Sigmoid colon (tissue), 4 donors: ENCODE data around the gene NRG3.

Experiments
- CTCF ChIP-seq, 4 experiments: fragments of 450-650 bp in 3 of 4; fragments of 200-600 bp in 1 of 4; IDR thresholded peaks; one replicate each; pipeline ENCODE4 v1.5.1; 2016 to 2019; ENCODE audit warnings: antibody characterized with exemption in 4 of 4, mild to moderate bottlenecking in 3 of 4, moderate library complexity in 2 of 4
- POLR2A ChIP-seq, 2 donors: fragments of 450-650 bp; IDR thresholded peaks; one replicate each; pipeline ENCODE4 v1.6.1; 2016; ENCODE audit warnings: antibody characterized with exemption in 2 of 2, mild to moderate bottlenecking in 2 of 2, moderate library complexity in 2 of 2
- POLR2AphosphoS5 ChIP-seq, 4 donors: sonication (generic); formaldehyde crosslinking; IDR thresholded peaks; one replicate each; pipeline ENCODE4 v1.6.1; 2017; ENCODE audit warnings: antibody characterized with exemption in 4 of 4

- no peak for TF ChIP-seq POLR2AphosphoS5 (IDR thresholded peaks at IDR 0.05)
- no peak for TF ChIP-seq POLR2A (IDR thresholded peaks at IDR 0.05)
- TF ChIP-seq CTCF (IDR thresholded peaks at IDR 0.05), result no peak
These were observed 565.8 kb downstream of the NRG3 start for GRCh38 chr10:82440775-82441174.
